Measurements from ENCODE around the gene GPBP1L1. TPM values are rescaled to one million over a fixed set of nuclear protein-coding genes. Genes with fewer than 3 reads are reported as not detected.

The GPBP1L1 gene
- total and polyA plus RNA-seq, 2 of the 4 experiments (the other 2 are of a cell fraction), result 31.5 to 57.4 TPM

DNA sequence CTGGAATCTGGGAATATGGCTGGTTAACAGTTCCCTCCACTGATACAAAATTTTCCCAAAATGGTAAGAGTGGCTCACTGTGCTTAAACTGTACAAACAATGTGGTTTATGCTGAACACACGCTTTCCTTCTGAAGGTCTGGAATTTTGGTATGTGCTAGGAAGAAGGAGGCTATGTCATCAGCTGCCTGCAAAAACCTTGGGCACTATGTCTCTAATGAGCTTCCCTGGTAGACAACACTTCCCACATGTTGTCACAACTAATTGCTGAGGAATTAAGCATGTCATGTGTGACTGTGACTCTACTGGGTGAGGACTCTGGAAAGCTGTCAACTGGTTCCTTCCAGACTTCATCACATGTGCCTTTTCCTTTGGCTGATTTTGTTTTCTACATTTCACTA, 34.9 kb upstream of the GPBP1L1 start:
- H2AK9ac ChIP-seq (replicated peaks; ENCODE audit: low read depth, low read length, poor library complexity), result no peak overlapping the region
- peak overlapping the region; percentile 69 for H3K23ac ChIP-seq (ENCODE audit: low read depth, low read length)
- peak overlapping the region; percentile 75 for H3K4ac ChIP-seq (ENCODE audit: low read depth, low read length)
- peak overlapping the region; percentile 51 for H2BK20ac ChIP-seq (ENCODE audit: low read depth, low read length)
- H3K4me1 ChIP-seq (ENCODE audit: control insufficient read depth, insufficient read depth, low read length), result peaks cover 4% of the 10 kb centered on the region; the same call in 1 of the 2 replicates
- dilution Hi-C loops (cut with HindIII; ENCODE audit: low sequenced_read_pairs, unreplicated experiment), result no loop called here
- H3K9me1 ChIP-seq (ENCODE audit: insufficient read depth, low read length), result 0 out of 2 replicates have a peak, but pooled peaks cover 3% of the 10 kb centered on the region
- no peak for TF ChIP-seq NFE2L2 (IDR thresholded peaks at IDR 0.05; ENCODE audit: low read depth, low read length)
- no peak for TF ChIP-seq CHD1 (IDR thresholded peaks at IDR 0.05; ENCODE audit: low read depth, low read length)
- no peak for TF ChIP-seq BHLHE40 (IDR thresholded peaks at IDR 0.05; ENCODE audit: low read depth, low read length)
- TF ChIP-seq, protein P1, sequence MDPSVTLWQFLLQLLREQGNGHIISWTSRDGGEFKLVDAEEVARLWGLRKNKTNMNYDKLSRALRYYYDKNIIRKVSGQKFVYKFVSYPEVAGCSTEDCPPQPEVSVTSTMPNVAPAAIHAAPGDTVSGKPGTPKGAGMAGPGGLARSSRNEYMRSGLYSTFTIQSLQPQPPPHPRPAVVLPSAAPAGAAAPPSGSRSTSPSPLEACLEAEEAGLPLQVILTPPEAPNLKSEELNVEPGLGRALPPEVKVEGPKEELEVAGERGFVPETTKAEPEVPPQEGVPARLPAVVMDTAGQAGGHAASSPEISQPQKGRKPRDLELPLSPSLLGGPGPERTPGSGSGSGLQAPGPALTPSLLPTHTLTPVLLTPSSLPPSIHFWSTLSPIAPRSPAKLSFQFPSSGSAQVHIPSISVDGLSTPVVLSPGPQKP (IDR thresholded peaks at IDR 0.05; ENCODE audit: borderline replicate concordance, low read depth, low read length), result no peak
- no peak for TF ChIP-seq MXI1 (IDR thresholded peaks at IDR 0.05; ENCODE audit: borderline replicate concordance, low read depth, low read length)
- no peak for TF ChIP-seq POLR2A (IDR thresholded peaks at IDR 0.05; ENCODE audit: low read depth, low read length)
- TF ChIP-seq MAZ (IDR thresholded peaks at IDR 0.05; ENCODE audit: borderline replicate concordance, low read depth, low read length), result no peak
- TF ChIP-seq, protein P2, sequence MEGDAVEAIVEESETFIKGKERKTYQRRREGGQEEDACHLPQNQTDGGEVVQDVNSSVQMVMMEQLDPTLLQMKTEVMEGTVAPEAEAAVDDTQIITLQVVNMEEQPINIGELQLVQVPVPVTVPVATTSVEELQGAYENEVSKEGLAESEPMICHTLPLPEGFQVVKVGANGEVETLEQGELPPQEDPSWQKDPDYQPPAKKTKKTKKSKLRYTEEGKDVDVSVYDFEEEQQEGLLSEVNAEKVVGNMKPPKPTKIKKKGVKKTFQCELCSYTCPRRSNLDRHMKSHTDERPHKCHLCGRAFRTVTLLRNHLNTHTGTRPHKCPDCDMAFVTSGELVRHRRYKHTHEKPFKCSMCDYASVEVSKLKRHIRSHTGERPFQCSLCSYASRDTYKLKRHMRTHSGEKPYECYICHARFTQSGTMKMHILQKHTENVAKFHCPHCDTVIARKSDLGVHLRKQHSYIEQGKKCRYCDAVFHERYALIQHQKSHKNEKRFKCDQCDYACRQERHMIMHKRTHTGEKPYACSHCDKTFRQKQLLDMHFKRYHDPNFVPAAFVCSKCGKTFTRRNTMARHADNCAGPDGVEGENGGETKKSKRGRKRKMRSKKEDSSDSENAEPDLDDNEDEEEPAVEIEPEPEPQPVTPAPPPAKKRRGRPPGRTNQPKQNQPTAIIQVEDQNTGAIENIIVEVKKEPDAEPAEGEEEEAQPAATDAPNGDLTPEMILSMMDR (conservative IDR thresholded peaks at IDR 0.05; ENCODE audit: low read depth, low read length), result no peak
- no peak for TF ChIP-seq RFX5 (IDR thresholded peaks at IDR 0.05; ENCODE audit: low read depth, low read length)
- TF ChIP-seq CEBPB (IDR thresholded peaks at IDR 0.05; ENCODE audit: low read depth, low read length), result no peak
- TF ChIP-seq MAFK (IDR thresholded peaks at IDR 0.05; ENCODE audit: low read depth, low read length), result no peak
- TF ChIP-seq FOS (IDR thresholded peaks at IDR 0.05; ENCODE audit: low read depth, low read length), result no peak
- no peak for TF ChIP-seq RAD21 (IDR thresholded peaks at IDR 0.05; ENCODE audit: low read length)
- no peak for TF ChIP-seq SMC3 (IDR thresholded peaks at IDR 0.05; ENCODE audit: low read depth, low read length)
- intact Hi-C loops (cut with micrococcal nuclease), result no loop called here
- no peak overlapping the region for H3K4me2 ChIP-seq (ENCODE audit: low read depth, low read length)
- H2BK120ac ChIP-seq (ENCODE audit: low read depth, low read length), result peak overlapping the region; percentile 77
- WGBS, 2 experiments (ENCODE audit: extremely low coverage in 2 of 2, insufficient read length in 1 of 2), result no CpG with 5 or more reads among the region's 1 CpG
- H4K5ac ChIP-seq (ENCODE audit: low read depth, low read length), result no peak overlapping the region
- H3K36me3 ChIP-seq (ENCODE audit: control insufficient read depth, insufficient read depth, low read length), result peaks cover 1% of the 10 kb centered on the region; the same call in 1 of the 2 replicates
- H4K20me1 ChIP-seq (ENCODE audit: insufficient read depth, low read length), result no peaks in the 10 kb centered on the region
- H3K9ac ChIP-seq (ENCODE audit: low read depth, low read length), result 0 out of 2 replicates have a peak overlapping the region, but pooled peaks have one; percentile 40
- peak overlapping the region; percentile 60 for H2AFZ ChIP-seq (replicated peaks; ENCODE audit: low read length, poor library complexity)
- H2BK5ac ChIP-seq (ENCODE audit: low read depth, low read length, poor library complexity, severe bottlenecking), result peak overlapping the region; percentile 16
- H3K27me3 ChIP-seq (ENCODE audit: control insufficient read depth, insufficient read depth, low read length), result no peaks in the 10 kb centered on the region
- no TSS peak for BruUV-seq (replicated peaks)
- in situ Hi-C loops (cut with MboI; ENCODE audit: low sequenced_read_pairs), result no loop called here
- CTCF ChIA-PET, result no interaction called here
- peak overlapping the region; percentile 25; the same call in 1 of the 3 replicates for H2BK15ac ChIP-seq (ENCODE audit: low read depth, low read length)
- H3K14ac ChIP-seq (replicated peaks; ENCODE audit: low read depth, low read length), result peak overlapping the region; percentile 48
- peak overlapping the region; percentile 48; the same call in 1 of the 2 replicates for H3K18ac ChIP-seq (ENCODE audit: low read depth, low read length)
- H3K27ac ChIP-seq (ENCODE audit: insufficient read depth, low read length), result peak overlapping the region; percentile 79; the same call in 1 of the 2 replicates
- H4K8ac ChIP-seq (ENCODE audit: low read depth in 2 of 2, low read length in 2 of 2), result peak overlapping the region in 1 of 2 experiments; percentile 87; a peak in 1 of 4 replicates
- ATAC-seq (ENCODE audit: low read depth) (peak; percentile 94), DNase-seq (peak; percentile 61)
- H3K56ac ChIP-seq (ENCODE audit: extremely low read depth, insufficient read depth, low read length), result peak overlapping the region; percentile 67; the same call in 1 of the 2 replicates
- H4K91ac ChIP-seq (ENCODE audit: insufficient read depth, low read depth, low read length), result peak overlapping the region; percentile 74; the same call in 1 of the 2 replicates
- no peak overlapping the region for H2AK5ac ChIP-seq (ENCODE audit: low read depth, low read length)
- H3K9me3 ChIP-seq (ENCODE audit: control insufficient read depth, insufficient read depth, low read length), result no peaks in the 10 kb centered on the region
- POLR2A ChIA-PET (ENCODE audit: unreplicated experiment), result no interaction called here
- H3K79me1 ChIP-seq (ENCODE audit: low read depth in 1 of 2, low read length in 2 of 2), result no peaks in the 10 kb centered on the region
- no peak overlapping the region for H3K4me3 ChIP-seq (ENCODE audit: insufficient read depth, low read depth, low read length)
